Measurements from ENCODE around the gene DTHD1. TPM values are rescaled to one million over a fixed set of nuclear protein-coding genes. Genes with fewer than 3 reads are reported as not detected.

The DTHD1 gene
- total and polyA plus RNA-seq, 10 donors: 0.18 to 12.2 (median 8.7) TPM

GRCh38 chr4:36244257-36245082 is 36.9 kb upstream of the DTHD1 start, which contains the start of gene ARAP2:
ARAP2 (minus strand) TSS chr4:36244514; CDS start chr4:36229486, 15,028 bp downstream.
- H3K4me3 ChIP-seq: peak within 1 kb of the TSS; percentile 64 to 79 (median 70)
- DNase-seq: peak; percentile 96
- peaks cover 14 to 60% (median 41%) of the 10 kb centered on the region in 6 donors for H3K4me1 ChIP-seq
- H3K27ac ChIP-seq: peak within 1 kb of the TSS; percentile 94 to 98 (median 98)
- H3K27me3 ChIP-seq (replicated peaks in 1 of 7): no peaks in the 10 kb centered on the region
- no peaks in the 10 kb centered on the region for H3K9me3 ChIP-seq
- WGBS, 5 donors: 1 to 2% (median 2%) methylated on average over 28 to 81 of the region's 81 CpGs
- intact Hi-C loops (cut with DNase I; ENCODE audit: low total_unique reads): no loop called here
- peak; percentile 76 to 85 (median 85) for TF ChIP-seq POLR2AphosphoS5 (IDR thresholded peaks at IDR 0.05)
- TF ChIP-seq, protein P1, sequence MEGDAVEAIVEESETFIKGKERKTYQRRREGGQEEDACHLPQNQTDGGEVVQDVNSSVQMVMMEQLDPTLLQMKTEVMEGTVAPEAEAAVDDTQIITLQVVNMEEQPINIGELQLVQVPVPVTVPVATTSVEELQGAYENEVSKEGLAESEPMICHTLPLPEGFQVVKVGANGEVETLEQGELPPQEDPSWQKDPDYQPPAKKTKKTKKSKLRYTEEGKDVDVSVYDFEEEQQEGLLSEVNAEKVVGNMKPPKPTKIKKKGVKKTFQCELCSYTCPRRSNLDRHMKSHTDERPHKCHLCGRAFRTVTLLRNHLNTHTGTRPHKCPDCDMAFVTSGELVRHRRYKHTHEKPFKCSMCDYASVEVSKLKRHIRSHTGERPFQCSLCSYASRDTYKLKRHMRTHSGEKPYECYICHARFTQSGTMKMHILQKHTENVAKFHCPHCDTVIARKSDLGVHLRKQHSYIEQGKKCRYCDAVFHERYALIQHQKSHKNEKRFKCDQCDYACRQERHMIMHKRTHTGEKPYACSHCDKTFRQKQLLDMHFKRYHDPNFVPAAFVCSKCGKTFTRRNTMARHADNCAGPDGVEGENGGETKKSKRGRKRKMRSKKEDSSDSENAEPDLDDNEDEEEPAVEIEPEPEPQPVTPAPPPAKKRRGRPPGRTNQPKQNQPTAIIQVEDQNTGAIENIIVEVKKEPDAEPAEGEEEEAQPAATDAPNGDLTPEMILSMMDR (IDR thresholded peaks at IDR 0.05 in 8 of 11, conservative IDR thresholded peaks at IDR 0.05 in 3 of 11): peak in 1 of 11 experiments; percentile 12
- TF ChIP-seq POLR2A (IDR thresholded peaks at IDR 0.05): peak in 2 of 3 donors; percentile 12 to 46
- no peaks in the 10 kb centered on the region for H3K36me3 ChIP-seq

GRCh38 chr4:36249610-36250009 is 31.8 kb upstream of the DTHD1 start:
- no peak for DNase-seq

GRCh38 chr4:36251983-36252382 is 29.4 kb upstream of the DTHD1 start:
- 65 to 84% (median 78%) methylated on average over 2 of the region's 2 CpGs for WGBS, 5 donors
- H3K27ac ChIP-seq: peak overlapping the region in 3 of 8 donors; percentile 6 to 35 (median 12)
- no peak overlapping the region for H3K4me3 ChIP-seq
- DNase-seq: no peak
- H3K4me1 ChIP-seq: peaks cover 7 to 52% (median 26%) of the 10 kb centered on the region in 6 donors
- TF ChIP-seq POLR2AphosphoS5 (IDR thresholded peaks at IDR 0.05) (no peak), POLR2A (IDR thresholded peaks at IDR 0.05) (no peak)
- TF ChIP-seq, protein P1 (IDR thresholded peaks at IDR 0.05 in 8 of 11, conservative IDR thresholded peaks at IDR 0.05 in 3 of 11): no peak
- H3K27me3 ChIP-seq (replicated peaks in 1 of 7): no peaks in the 10 kb centered on the region
- intact Hi-C loops (cut with DNase I; ENCODE audit: low total_unique reads): no loop called here
- no peaks in the 10 kb centered on the region for H3K9me3 ChIP-seq
- H3K36me3 ChIP-seq: no peaks in the 10 kb centered on the region

More at GRCh38 chr4:36249610-36250009, 31.8 kb upstream of the DTHD1 start:
- intact Hi-C loops (cut with DNase I; ENCODE audit: low total_unique reads): no loop called here
- H3K27me3 ChIP-seq (replicated peaks in 1 of 7): no peaks in the 10 kb centered on the region
- TF ChIP-seq, protein P1 (IDR thresholded peaks at IDR 0.05 in 8 of 11, conservative IDR thresholded peaks at IDR 0.05 in 3 of 11): no peak
- TF ChIP-seq POLR2AphosphoS5 (IDR thresholded peaks at IDR 0.05): no peak
- no peak for TF ChIP-seq POLR2A (IDR thresholded peaks at IDR 0.05)
- WGBS, 5 donors: 73 to 85% (median 79%) methylated on average over 1 of the region's 1 CpG
- no peak overlapping the region for H3K4me3 ChIP-seq
- H3K27ac ChIP-seq: no peak overlapping the region
- peaks cover 4 to 43% (median 16%) of the 10 kb centered on the region in 6 donors for H3K4me1 ChIP-seq
- no peaks in the 10 kb centered on the region for H3K36me3 ChIP-seq
- H3K9me3 ChIP-seq: no peaks in the 10 kb centered on the region

DNA sequence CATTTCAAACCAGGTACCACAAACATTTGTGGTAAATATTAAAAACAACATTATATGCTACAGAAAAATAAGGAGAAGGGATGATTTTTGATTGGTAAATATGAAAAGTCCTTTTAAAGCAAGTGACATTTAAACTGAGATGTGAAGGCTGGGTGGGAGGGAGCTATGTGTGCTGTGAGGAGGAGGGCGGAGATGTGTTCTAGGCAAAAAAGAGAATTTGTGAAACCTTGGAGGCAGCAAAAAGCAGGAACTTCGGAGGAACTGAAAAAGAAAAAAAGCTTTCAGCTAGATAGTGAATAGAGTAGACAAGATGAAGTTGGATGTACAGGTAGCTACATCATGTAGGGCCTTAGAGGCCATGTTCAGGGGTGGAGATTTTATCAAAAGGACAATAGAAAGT is 27.0 kb upstream of the DTHD1 start:
- Histone ChIP-seq H3K27ac (peak overlapping the region in 4 of 8 donors; percentile 12 to 85 (median 78)), H3K4me1 (peaks cover 7 to 58% (median 26%) of the 10 kb centered on the region in 6 donors), H3K36me3 (no peaks in the 10 kb centered on the region), H3K4me3 (no peak overlapping the region), H3K9me3 (no peaks in the 10 kb centered on the region), H3K27me3 (replicated peaks in 1 of 7) (no peaks in the 10 kb centered on the region)
- TF ChIP-seq POLR2A (IDR thresholded peaks at IDR 0.05) (no peak), POLR2AphosphoS5 (IDR thresholded peaks at IDR 0.05) (no peak)
- TF ChIP-seq, protein P1 (IDR thresholded peaks at IDR 0.05 in 8 of 11, conservative IDR thresholded peaks at IDR 0.05 in 3 of 11): no peak
- intact Hi-C loops (cut with DNase I; ENCODE audit: low total_unique reads): no loop called here
- 70 to 80% (median 74%) methylated on average over 2 of the region's 2 CpGs for WGBS, 5 donors
- DNase-seq: no peak
